Activated CD8-positive, alpha-beta memory T cell treated with anti-CD3 and anti-CD28 coated beads, Interleukin-2, amount 50 U/mL, for 1 hour (primary cell): ENCODE data around the gene PALLD.

Source experiments
- DNase-seq: peaks from one replicate; pipeline ENCODE4 v3.0.0-alpha.2; 2020; ENCODE audit errors: extremely low read depth

PALLD gene

GRCh38 chr4:168558599-168558998, 61.7 kb downstream of the PALLD start:
- no peak for DNase-seq

- DNase-seq: no peak
Observed at GRCh38 chr4:168560184-168561180, 63.6 kb downstream of the PALLD start.

GRCh38 chr4:168562041-168562571, 65.3 kb downstream of the PALLD start:
- no peak for DNase-seq

GRCh38 chr4:168564023-168564422, 67.2 kb downstream of the PALLD start:
- DNase-seq: no peak

- no peak for DNase-seq
Observed at GRCh38 chr4:168565130-168565529, 68.3 kb downstream of the PALLD start.

GRCh38 chr4:168566726-168567125, 69.9 kb downstream of the PALLD start:
- DNase-seq: no peak

- no peak for DNase-seq
Observed at GRCh38 chr4:168569066-168569930, 72.4 kb downstream of the PALLD start.

- no peak for DNase-seq
Observed at GRCh38 chr4:168569931-168570276, 73.1 kb downstream of the PALLD start.

GRCh38 chr4:168570466-168570865, 73.6 kb downstream of the PALLD start:
- no peak for DNase-seq

- DNase-seq: no peak
Observed at GRCh38 chr4:168572002-168572401, 75.2 kb downstream of the PALLD start.

- no peak for DNase-seq
Observed at GRCh38 chr4:168573870-168574269, 77.0 kb downstream of the PALLD start.

- DNase-seq: no peak
Observed at GRCh38 chr4:168574581-168575295, 77.9 kb downstream of the PALLD start.

GRCh38 chr4:168575473-168575872, 78.6 kb downstream of the PALLD start:
- no peak for DNase-seq

GRCh38 chr4:168577624-168578023, 80.8 kb downstream of the PALLD start:
- DNase-seq: no peak

- no peak for DNase-seq
Observed at GRCh38 chr4:168580228-168580627, 83.4 kb downstream of the PALLD start.

GRCh38 chr4:168584321-168584771, 87.5 kb downstream of the PALLD start:
- no peak for DNase-seq

- DNase-seq: no peak
Observed at GRCh38 chr4:168585168-168586091, 88.6 kb downstream of the PALLD start.

GRCh38 chr4:168586926-168587325, 90.1 kb downstream of the PALLD start:
- DNase-seq: no peak

- no peak for DNase-seq
Observed at GRCh38 chr4:168587411-168588125, 90.7 kb downstream of the PALLD start.
